ENCODE results near the gene PRKCSH.
"Not testable (repeated sequence)": the region's sequence is repeated elsewhere in the genome, so short reads cannot be mapped to it uniquely, and the experiment has no call there.

Gene PRKCSH

DNA sequence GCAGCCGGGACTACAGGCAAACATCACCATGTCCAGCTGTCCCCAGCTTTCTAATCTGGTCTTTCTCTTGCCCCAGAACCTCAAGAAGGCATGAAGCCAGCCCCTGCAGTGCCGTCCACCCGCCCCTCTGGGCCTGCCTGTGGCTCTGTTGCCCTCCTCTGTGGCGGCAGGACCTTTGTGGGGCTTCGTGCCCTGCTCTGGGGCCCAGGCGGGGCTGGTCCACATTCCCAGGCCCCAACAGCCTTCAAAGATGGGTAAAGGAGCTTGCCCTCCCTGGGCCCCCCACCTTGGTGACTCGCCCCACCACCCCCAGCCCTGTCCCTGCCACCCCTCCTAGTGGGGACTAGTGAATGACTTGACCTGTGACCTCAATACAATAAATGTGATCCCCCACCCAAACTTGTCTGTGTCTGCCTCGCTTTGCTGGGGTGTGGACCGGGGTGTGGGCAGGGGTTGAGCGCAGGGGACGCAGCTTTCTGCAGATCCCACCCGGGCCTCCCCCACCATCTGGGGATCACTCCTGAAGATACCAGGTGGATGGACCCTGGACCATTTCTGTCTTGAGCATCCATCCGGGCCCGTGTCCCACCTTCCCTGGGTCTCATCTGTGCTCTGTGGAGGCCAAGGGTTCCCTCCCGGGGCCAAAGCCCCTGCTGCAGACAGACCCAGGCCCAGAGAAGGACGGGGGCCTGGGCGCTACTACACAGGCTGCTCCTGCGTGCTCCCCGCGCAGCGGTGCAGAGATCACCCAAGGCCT lies 15.3 kb downstream of the PRKCSH start:
- DNase-seq (ENCODE audit: low spot score): no peak

- no peak for DNase-seq (ENCODE audit: low spot score)
Measured at GRCh38 chr19:11451327-11451870, 16.0 kb downstream of the PRKCSH start.

DNA sequence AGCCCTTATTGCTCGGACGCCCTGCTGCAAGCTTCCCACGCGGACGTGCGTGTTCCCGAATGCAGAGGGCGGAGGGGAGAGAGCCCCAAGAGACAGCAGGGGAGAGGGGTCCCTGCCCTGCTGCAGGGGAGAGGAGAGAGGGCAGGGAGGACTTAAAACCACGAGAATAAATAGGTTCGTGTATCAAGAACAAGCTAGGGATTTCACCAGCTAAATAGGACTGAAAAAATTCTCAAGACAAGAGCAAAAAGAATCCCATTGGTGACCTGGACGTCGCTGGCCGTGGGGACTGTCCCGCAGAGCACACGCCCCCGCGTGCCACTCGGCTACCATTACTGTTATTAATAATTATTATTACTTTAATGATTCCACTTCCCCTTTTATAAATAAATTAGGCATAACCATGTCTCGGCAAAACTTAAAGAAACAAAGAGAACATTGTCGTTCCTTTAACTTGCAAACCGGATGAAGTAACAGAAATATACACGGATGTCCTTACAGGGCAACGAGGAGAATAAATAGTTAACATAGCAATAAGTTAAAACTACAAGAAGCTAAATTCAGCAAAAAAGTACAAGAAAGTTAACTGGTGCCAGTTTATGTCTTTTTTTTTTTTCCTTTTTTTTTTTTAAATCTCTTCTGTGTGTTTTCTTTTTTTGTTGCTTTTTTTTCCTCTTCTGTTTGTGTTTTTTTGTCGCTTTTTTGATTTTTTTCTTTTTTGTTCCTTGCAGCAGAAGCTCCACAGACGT lies 16.6 kb downstream of the PRKCSH start:
- DNase-seq (ENCODE audit: low spot score): no peak

DNA sequence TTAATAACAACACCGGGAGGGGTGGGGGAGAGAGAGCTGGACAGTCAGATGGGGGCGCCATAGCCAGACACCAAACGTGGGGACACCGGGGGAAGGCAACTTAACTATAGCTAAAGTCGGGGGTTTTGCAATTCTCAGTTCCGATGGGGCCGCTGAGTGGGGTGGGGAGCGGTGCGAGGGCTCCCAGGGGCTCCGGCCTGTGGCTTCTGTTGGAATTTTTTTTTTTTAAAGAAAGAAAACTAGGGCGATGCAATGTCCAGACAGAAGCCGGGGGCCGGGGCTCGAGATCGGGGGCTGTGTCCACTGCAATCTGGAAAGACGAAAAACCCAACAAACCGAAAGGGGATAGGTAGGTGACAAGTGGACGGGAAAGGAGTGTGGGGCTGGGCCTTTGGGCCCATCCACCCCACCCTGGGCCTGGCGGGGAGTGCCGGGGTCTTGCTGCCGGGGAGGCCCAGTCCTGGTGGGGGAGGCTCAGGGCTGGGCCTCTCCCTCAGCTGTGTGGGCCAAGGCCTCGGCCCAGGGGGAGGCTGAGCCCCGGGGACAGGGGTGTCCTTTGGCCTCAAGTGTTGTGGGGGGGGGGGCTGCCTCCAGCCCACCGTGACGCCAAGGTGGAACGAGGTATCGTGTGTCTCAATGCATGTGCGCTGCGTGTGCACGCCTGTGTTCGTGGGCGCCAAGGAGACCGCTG lies 17.3 kb downstream of the PRKCSH start:
- no peak for DNase-seq (ENCODE audit: low spot score)

- peak; percentile 71 for DNase-seq (ENCODE audit: low spot score)
Measured at GRCh38 chr19:11453468-11454341, 18.3 kb downstream of the PRKCSH start.

- DNase-seq (ENCODE audit: low spot score): not testable (repeated sequence)
Measured at GRCh38 chr19:11455233-11455554, 19.8 kb downstream of the PRKCSH start.

GRCh38 chr19:11456659-11457058 lies 21.2 kb downstream of the PRKCSH start:
- DNase-seq (ENCODE audit: low spot score): no peak

DNA sequence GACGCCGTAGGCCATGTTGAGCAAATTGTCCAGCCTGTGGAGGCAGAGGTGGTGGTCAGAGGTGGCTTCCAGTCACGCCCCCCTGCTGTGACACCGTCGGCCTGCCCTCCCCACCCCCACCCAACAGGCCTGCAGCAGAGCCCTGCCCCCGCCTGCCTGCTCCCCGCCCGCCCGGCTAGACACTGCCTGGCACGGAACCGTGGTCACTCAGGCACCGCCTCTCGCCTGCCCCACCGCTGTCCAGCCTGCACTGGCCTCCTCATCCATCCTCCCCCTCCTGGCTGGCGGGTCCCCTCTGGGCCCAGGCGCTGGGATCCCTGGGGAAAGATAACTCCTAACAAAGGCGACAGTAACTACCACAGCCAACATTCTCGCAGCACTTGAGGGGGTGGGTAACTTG lies 21.7 kb downstream of the PRKCSH start:
- no peak for DNase-seq (ENCODE audit: low spot score)

DNA sequence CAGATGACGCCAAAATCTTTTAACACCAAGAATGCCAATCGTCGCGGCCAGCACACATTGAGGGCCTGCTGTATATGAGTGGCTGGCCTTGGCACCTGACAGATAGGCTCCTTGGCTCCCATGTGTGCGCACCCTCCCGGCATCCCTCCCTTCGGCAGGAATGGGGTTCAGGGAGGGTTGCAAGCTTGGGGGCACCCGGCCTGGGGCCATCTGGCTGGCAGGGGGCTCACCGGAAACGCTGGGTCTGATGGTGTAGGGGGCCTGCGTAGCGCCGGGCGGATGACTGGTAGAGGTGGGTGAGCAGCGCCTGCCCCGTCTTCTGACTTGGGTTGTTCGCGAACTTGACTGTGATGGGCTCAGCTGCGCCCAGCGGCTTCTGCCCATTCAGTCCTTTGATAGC lies 22.4 kb downstream of the PRKCSH start:
- no peak for DNase-seq (ENCODE audit: low spot score)

DNA sequence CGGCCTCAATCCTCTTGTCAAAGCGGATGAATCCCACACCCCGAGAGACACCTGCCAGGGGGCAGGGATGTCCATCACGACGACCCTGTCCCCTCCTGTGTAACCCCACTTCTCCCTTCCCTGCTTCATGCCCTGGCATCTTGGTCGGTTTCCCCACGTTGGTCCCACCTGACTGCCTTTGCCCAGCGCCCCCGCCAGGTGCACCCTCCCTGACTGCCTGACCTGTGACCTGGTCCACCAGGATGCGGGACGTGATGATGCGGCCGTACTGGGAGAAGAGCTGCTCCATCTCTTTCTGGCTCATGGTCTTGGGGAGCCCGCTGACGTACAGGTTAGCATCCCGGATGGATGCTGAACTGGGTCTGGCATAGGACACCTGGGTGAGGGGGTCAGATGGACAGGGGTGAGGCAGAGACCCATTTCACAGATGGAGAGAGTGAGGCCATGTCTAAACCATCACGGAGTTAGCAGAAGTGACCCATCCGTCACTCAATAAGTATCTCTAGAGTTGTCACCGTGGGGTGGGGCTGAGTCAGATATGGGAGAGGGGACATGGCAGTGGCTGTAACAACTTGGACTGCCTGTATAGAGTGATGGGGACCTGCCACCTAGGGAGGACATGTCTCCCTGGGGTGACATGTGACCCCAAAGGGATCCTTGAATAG lies 22.9 kb downstream of the PRKCSH start:
- DNase-seq (ENCODE audit: low spot score): no peak

DNA sequence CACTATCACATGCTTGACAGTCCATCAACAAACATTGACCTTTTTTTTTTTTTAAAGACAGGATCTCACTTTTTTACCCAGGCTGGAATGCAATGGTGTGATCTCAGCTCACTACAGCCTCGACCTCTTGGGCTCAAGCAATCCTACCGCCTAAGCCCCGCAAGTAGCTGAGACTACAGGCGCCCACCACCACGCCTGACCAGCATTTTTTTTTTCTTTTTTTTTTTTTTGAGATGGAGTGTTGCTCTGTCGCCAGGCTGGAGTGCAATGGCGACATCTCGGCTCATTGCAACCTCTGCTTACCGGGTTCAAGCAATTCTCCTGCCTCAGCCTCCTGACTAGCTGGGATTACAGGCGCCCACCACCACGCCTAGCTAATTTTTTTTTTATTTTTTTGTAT lies 23.5 kb downstream of the PRKCSH start:
- not testable (repeated sequence) for DNase-seq (ENCODE audit: low spot score)

GRCh38 chr19:11460207-11460606 lies 24.8 kb downstream of the PRKCSH start:
- DNase-seq (ENCODE audit: low spot score): no peak

GRCh38 chr19:11461453-11461852 lies 26.0 kb downstream of the PRKCSH start:
- no peak for DNase-seq (ENCODE audit: low spot score)

- DNase-seq (ENCODE audit: low spot score): no peak
Measured at GRCh38 chr19:11463391-11463790, 28.0 kb downstream of the PRKCSH start.

DNA sequence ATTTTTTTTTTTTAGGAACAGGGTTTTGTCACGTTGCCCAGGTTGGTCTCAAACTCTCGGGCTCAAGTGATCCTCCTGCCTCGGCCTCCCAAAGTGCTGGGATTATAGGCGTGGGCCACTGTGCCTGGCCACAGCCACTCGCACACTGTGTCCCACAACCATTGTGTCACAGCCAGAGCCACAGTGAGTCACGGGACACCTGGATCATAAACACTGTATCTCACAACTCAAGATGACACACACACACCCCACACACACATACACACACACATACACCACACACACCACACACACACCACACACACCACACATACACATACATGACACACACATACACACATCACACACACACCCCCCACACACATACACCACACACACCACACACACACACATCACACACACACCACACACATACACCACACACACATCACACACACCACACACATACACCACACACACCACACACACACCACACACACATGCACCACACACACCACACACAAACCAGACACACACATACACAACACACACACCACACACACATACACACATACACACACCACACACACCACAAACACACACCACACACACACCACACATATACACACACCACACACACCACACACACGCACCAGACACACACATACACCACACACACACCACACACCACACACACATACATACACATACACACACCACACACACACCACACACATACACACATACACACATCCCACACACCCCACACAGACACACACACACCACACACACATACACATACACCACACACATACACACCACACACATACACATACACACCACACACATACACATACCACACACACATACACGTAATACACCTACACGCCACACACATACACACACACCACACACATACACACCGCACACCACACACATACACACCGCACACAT lies 29.2 kb downstream of the PRKCSH start:
- DNase-seq (ENCODE audit: low spot score): no peak

GRCh38 chr19:11465600-11465999 lies 30.2 kb downstream of the PRKCSH start:
- DNase-seq (ENCODE audit: low spot score): no peak

DNA sequence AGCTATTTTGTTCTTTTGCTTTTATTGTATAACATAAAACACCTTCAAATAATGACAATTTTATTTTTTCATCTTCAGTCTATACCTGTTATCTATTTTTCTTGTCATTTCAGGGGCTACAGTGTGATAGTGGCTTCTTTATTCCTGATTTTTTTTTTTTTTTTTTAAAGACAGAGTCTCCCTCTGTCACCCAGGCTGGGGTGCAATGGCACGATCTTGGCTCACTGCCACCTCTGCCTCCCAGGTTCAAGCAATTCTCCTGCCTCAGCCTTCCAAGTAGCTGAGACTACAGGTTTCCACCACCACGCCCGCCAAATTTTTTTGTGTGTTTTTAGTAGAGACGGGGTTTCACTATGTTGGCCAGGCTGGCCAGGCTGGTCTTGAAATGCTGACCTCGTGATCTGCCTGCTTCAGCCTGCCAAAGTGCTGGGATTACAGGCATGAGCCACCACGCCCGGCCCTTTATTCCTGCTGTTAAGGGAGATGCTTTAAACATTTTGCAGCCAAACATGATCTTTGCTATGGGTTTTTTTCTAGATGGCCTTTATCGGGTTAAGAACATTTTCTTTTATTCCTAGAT lies 32.9 kb downstream of the PRKCSH start:
- DNase-seq (ENCODE audit: low spot score): not testable (repeated sequence)

- DNase-seq (ENCODE audit: low spot score): no peak
Measured at GRCh38 chr19:11473725-11474124, 38.3 kb downstream of the PRKCSH start.

DNA sequence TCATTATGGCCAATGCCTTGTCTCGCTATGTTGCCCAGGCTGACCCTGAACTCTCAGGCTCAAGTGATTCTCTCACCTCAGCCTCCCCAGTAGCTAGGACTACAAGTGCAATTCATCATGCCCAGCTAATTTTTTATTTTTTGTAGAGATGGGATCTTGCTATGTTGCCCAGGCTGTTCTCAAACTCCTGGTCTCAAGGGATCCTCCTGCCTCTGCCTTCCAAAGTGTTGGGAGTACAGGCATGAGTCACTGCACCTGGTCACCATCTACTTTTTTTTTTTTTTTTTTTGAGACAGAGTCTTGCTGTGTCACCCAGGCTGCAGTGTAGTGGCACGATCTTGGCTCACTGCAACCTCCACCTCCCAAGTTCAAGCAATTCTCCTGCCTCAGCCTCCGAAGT lies 39.9 kb downstream of the PRKCSH start:
- DNase-seq (ENCODE audit: low spot score): not testable (repeated sequence)

GRCh38 chr19:11475861-11476260 lies 40.4 kb downstream of the PRKCSH start:
- no peak for DNase-seq (ENCODE audit: low spot score)

Data from HuH-7.5 (cell line).